NCI-H146 treated with DMSO at 0.1 percent for 48 hours (cell line): Measurements from ENCODE around the gene UGT1A8.

Source experiments
- DNase-seq: peaks from one replicate; lab custom pipeline; 2025; ENCODE audit not compliant: unreplicated experiment; lab: John Stamatoyannopoulos, UW

Gene UGT1A8

GRCh38 chr2:233760043-233760442 is 142.6 kb downstream of the UGT1A8 start, which contains the start of gene UGT1A1:
TSS of gene UGT1A1 (plus strand) at chr2:233760270. CDS start at chr2:233760288, 18 bp downstream.
- DNase-seq = no peak

- DNase-seq = no peak
These were observed 143.8 kb downstream of the UGT1A8 start for GRCh38 chr2:233761040-233761769.

- no peak for DNase-seq
These were observed 146.8 kb downstream of the UGT1A8 start for GRCh38 chr2:233764264-233764663.

- no peak for DNase-seq
These were observed 147.3 kb downstream of the UGT1A8 start for GRCh38 chr2:233764761-233765160.

- DNase-seq = no peak
These were observed 149.0 kb downstream of the UGT1A8 start for GRCh38 chr2:233766416-233766815.

- no peak for DNase-seq
These were observed 150.6 kb downstream of the UGT1A8 start for GRCh38 chr2:233768076-233768475.

GRCh38 chr2:233769260-233769659 is 151.8 kb downstream of the UGT1A8 start:
- DNase-seq = no peak

GRCh38 chr2:233772153-233772552 is 154.7 kb downstream of the UGT1A8 start:
- DNase-seq = no peak

- no peak for DNase-seq
These were observed 155.2 kb downstream of the UGT1A8 start for GRCh38 chr2:233772583-233772982.

- no peak for DNase-seq
These were observed 156.4 kb downstream of the UGT1A8 start for GRCh38 chr2:233773854-233774253.

- DNase-seq = no peak
These were observed 158.0 kb downstream of the UGT1A8 start for GRCh38 chr2:233775414-233775813.

- DNase-seq = no peak
These were observed 160.6 kb downstream of the UGT1A8 start, which contains the start of gene MROH2A for GRCh38 chr2:233778030-233778429. TSS of gene MROH2A (plus strand) at chr2:233778330. CDS start at chr2:233779359, 1,029 bp downstream.

GRCh38 chr2:233779722-233780121 is 162.3 kb downstream of the UGT1A8 start:
- no peak for DNase-seq

GRCh38 chr2:233780771-233781170 is 163.3 kb downstream of the UGT1A8 start:
- DNase-seq = no peak

GRCh38 chr2:233789554-233789953 is 172.1 kb downstream of the UGT1A8 start:
- DNase-seq = no peak

- DNase-seq = no peak
These were observed 173.9 kb downstream of the UGT1A8 start for GRCh38 chr2:233791151-233791882.

GRCh38 chr2:233791883-233792329 is 174.5 kb downstream of the UGT1A8 start:
- DNase-seq = no peak

- no peak for DNase-seq
These were observed 175.3 kb downstream of the UGT1A8 start for GRCh38 chr2:233792720-233793119.

- no peak for DNase-seq
These were observed 176.2 kb downstream of the UGT1A8 start for GRCh38 chr2:233793465-233794127.

GRCh38 chr2:233794128-233794658 is 176.8 kb downstream of the UGT1A8 start:
- no peak for DNase-seq

- no peak for DNase-seq
These were observed 178.3 kb downstream of the UGT1A8 start for GRCh38 chr2:233795735-233796171.
